Renal cortical epithelial cell (primary cell): Measurements from ENCODE around the gene KCNMA1. TPM values are rescaled to one million over a fixed set of nuclear protein-coding genes. Genes with fewer than 3 reads are reported as not detected.

Source experiments
- DNase-seq: peaks from one replicate; pipeline ENCODE4 v3.0.0-alpha.2; 2011; ENCODE audit warnings: low read depth
- total RNA-seq: library from RNA; depleted of rRNA; stranded (reverse); fragments of >200 nt; gene quantifications from 2 replicates; pipeline ENCODE4 v1.2.3, GENCODE V29; 2014

KCNMA1 gene
- total RNA-seq, 1 donor from 2014 or later, result 12.9 TPM

- no peak for DNase-seq
Observed at GRCh38 chr10:77214799-77215198, 422.8 kb downstream of the KCNMA1 start.

DNA sequence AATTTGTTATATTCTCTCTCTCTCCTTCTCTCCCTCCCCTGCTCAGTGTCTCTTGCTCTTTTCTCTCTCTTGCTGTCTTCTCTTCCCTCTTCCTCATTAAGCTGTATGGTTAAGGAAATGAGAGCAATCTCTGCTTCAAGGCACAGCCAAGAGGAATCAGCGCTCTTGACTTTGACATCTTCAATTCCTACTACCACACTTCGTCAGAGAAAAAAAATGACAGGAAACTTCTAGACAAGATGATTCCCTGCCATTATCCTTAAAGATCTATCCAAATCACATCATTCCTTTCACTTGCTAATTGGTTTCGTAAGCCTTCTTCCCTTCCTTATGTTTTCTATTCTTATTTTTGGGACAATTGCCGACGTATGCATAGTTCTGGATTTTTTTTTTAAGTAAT, 425.0 kb downstream of the KCNMA1 start:
- DNase-seq, result no peak

DNA sequence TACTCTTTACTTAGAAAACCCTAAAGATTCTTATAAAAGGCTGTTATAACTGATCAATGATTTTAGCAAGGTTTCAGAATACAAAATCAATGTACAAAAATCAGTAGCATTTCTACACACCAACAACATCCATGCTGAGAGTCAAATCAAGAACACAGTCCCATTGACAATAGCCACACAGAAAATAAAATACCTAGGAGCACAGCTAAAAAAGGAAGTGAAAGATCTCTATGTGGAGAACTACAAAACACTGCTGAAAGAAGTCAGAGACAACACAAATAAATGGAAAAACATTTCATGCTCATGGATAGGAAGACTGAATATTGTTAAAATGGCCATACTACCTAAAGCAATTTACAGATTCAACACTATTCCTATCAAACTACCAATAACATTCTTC, 427.0 kb downstream of the KCNMA1 start:
- DNase-seq, result no peak

GRCh38 chr10:77208684-77209256, 428.8 kb downstream of the KCNMA1 start:
- DNase-seq, result no peak

- no peak for DNase-seq
Observed at GRCh38 chr10:77207828-77208185, 429.8 kb downstream of the KCNMA1 start.

- DNase-seq, result no peak
Observed at GRCh38 chr10:77207182-77207827, 430.3 kb downstream of the KCNMA1 start.

DNA sequence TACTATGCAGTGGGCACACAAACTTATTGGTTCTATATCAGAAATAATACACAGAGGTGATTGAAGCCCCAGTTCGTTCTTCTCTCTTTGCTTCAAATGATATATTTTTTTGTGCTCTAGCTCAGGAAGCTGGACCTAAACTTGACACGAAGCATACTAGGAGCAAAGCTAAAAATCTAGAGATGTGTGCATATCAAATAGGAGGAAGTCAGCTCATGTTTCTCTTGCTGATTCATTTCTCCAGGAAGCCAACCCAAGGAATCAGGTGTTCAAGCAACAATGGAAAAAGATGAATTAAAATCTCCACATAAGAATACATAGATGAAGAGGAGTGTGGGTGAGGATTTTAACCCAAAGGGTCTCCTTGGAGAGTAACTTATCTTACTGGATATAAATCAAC, 432.5 kb downstream of the KCNMA1 start:
- DNase-seq, result no peak

DNA sequence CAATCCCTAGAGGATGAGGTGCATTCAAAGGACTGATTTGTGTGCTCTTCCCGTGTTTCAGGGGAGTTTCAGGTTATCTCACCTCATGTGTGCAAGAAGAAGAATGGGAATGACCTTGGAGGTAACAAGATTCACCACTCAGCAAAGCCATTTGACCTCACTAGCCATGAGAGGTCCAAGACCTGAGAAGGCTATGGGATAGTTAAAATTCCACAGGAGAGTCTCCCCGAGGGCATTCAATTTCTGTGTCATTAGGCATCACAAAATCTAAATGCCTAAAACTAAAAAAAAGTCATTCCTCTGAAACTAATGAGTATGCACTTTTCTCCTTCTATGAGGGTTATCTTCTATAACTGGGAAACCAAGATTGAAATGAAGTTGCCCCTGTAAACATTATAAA, 433.4 kb downstream of the KCNMA1 start:
- DNase-seq, result no peak

DNA sequence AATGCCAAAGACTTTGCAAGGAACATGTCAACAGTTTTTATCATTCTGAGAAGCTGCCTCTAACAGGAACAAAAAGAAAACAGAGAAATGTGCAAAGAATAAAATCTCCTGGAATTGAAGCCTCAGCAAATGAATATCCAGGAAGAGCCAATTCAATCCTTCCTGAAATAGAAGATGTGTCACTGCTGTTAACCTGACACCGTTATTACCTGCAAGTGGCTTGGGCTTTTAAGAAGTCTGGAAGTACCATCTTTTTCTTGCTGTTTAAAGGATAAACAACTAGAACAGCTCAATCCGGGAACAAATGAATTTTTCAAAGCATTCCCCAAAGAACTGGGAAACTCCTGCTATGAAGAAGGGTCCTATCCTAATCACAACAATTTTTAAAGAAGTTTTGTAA, 434.8 kb downstream of the KCNMA1 start:
- no peak for DNase-seq

- no peak for DNase-seq
Observed at GRCh38 chr10:77201135-77202106, 436.2 kb downstream of the KCNMA1 start.

- DNase-seq, result no peak
Observed at GRCh38 chr10:77197544-77197943, 440.1 kb downstream of the KCNMA1 start.

DNA sequence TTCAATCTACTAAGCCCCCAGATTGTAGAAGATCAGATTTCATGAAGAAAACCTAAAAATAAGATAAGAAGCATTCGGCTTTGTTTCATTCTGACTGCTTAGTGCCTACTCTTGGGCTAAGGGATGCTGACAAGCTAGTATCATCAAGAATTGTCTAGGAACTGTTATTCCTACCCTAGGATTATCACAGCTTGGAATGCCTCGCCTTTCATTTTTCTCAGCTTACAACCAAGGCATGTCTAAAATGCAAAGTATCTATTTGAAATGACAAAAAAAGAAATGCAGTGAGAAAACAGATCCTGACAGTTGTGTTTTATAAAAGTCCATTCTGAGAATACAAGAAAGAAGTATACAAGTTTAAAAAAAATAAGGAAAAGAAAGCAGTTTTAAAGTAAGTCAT, 441.0 kb downstream of the KCNMA1 start:
- no peak for DNase-seq

DNA sequence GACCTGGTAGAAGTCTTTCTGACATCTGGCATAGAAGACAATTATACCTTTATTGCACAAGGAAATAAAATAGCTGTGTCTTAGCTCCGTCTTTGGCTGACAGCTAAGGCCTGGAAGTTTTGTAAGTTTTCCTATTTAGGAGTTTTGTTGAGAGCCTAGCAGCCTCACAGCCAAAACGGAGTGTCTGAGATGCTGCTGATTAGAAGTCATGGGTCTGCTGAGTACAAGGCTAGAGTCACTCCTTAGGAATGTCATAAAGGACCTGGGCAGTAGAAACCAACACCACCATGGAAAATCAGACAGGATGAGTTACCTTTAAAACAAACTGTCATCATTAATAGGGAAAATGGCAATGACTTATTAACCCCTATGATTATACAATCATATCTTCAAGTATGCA, 442.5 kb downstream of the KCNMA1 start:
- peak; percentile 93 for DNase-seq

GRCh38 chr10:77193001-77193400, 444.6 kb downstream of the KCNMA1 start:
- no peak for DNase-seq

- DNase-seq, result no peak
Observed at GRCh38 chr10:77192402-77192801, 445.2 kb downstream of the KCNMA1 start.

DNA sequence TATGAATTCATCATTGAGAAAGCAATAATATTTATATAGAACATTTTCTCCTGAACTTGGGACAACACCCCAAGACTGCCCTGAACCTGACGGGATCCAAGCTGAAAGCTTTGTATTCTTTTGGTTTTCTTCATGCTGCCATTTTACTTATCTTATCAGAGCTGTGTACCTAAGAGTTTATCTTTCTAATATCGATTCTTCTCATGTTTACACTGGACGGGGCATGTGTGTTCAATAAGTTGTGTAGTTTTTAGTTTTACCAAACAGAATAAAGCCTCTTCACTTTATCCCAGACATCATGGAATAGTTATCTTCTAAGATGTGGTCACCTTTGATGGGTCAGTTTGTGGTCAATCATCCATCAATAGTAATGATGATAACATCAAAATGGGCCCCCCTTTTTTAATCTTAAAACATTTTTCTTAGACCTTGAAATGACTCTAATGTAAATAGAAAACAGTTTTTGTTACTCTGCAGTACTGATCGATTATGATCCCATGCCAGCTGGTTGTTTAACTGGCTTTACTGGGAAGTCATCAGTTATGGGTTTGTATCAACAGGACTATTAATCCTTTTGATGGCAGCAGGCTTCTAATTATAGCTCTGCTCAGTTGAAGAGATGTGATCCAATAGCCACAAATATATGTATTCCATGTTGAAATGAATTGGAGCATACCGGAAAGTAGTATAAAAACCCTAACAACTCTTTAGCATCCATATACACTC, 446.1 kb downstream of the KCNMA1 start:
- DNase-seq, result no peak

DNA sequence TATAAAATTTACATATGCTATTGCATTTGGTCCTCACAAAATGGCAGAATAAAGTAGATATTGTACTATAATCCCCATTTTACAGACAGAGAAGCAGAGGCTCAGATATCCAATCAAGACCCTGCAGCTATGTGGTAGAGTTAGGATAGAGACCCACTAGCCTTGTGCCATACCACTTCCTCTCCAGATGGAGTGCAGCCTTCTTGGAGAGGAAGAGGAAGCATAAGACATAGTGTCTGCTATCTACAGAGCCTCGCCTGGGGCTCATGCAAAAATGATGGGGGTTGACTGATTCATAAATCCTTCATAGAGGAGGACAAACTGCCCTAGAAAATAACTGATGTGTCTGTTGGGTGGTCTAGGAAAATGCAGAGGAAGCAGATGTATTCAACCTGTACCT, 447.3 kb downstream of the KCNMA1 start:
- DNase-seq, result no peak

DNA sequence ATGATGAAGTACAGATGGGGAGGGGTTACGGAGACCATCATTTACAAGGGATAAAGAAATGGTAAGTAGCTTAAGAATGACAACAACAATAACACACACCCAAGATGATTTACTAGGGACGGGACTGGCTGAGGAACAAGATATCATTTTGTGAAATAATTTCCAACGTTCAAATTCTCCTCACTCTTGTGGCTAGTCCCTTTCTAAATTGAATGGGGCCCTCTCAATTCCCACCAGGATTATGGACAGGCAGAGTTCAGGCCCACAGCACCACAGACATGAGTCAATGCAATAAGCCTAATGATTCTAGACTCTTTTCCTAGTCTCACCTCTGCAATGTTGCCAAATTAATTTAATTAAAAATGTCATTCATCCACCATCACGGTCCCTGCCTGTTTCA, 448.1 kb downstream of the KCNMA1 start:
- no peak for DNase-seq

GRCh38 chr10:77189075-77189474, 448.5 kb downstream of the KCNMA1 start:
- DNase-seq, result no peak

DNA sequence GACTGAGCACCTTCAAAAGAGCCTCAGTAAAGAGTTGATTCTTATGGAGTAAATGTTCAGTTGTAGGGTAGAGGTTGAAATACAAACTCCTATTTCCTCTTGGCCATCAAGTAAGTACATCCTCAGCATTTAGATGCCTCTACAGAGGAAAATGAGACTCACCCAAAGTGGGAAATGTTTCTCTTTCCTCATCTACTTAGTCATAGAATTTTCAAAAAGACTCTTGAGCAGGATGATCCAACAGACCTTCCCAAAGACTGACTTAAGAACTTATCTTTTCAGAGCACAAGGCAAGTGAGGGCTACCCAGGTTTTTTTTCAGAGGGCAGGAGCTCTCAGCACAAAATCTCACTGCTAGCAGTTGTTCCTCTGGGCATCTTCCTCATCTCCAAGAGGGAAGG, 449.1 kb downstream of the KCNMA1 start:
- DNase-seq, result no peak

DNA sequence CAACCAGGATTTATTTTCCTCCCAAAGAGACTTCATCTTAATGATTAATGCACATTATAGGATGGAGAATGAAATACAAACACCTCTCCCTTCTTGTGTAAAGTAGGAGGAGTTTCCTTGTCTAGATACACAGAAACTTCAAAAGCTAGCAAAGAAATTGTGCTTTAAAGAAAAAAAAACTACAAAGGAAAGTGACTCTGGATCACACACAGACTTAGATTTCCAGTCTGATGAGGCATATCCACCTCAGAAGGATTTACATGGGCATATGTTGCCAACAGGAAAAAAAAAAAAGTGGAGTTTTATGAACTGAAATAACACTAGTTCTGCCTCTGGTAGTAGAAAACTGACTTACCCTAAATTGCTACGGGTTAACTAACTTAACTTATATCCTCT, 449.6 kb downstream of the KCNMA1 start:
- no peak for DNase-seq

- DNase-seq, result no peak
Observed at GRCh38 chr10:77187376-77187999, 450.1 kb downstream of the KCNMA1 start.
